HL-60 (cell line): Measurements from ENCODE around the gene RB1.

Experiments
- GABPA ChIP-seq: IDR thresholded peaks from 2 replicates; pipeline ENCODE4 v1.6.1; 2012; ENCODE audit warnings: low read depth
- POLR2AphosphoS5 ChIP-seq: IDR thresholded peaks from 2 replicates; pipeline ENCODE4 v1.6.1; 2012; ENCODE audit warnings: low read depth
- SPI1 ChIP-seq: IDR thresholded peaks from 2 replicates; pipeline ENCODE4 v1.6.1; 2012; ENCODE audit warnings: low read depth, mild to moderate bottlenecking, borderline replicate concordance
- TF ChIP-seq, protein P1 (sequence below): IDR thresholded peaks from one replicate; pipeline ENCODE4 v1.5.1; 2011; ENCODE audit warnings: low read length, control low read depth, inconsistent platforms; ENCODE audit not compliant: insufficient read depth

DNA sequence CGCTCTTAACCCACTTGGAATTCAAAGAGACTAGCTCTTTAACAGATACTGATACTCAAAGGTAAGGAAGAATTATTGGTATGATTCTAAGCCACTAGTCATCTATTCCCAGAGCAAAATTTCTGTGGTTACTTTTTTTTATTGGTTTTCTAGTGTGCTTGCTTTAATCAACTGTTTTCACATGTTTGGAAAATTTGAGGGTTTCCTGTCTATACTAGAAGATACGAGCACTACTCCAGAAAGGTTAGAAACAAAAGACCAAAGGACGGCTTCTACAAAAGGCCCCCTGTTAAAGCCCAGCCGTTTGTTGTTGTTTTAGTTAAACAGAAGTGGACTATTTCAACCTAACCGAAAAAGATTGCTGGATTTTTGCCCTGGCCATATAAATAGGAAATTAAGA, 127.9 kb downstream of the RB1 start:
- no peak for TF ChIP-seq POLR2AphosphoS5
- TF ChIP-seq, protein P1, sequence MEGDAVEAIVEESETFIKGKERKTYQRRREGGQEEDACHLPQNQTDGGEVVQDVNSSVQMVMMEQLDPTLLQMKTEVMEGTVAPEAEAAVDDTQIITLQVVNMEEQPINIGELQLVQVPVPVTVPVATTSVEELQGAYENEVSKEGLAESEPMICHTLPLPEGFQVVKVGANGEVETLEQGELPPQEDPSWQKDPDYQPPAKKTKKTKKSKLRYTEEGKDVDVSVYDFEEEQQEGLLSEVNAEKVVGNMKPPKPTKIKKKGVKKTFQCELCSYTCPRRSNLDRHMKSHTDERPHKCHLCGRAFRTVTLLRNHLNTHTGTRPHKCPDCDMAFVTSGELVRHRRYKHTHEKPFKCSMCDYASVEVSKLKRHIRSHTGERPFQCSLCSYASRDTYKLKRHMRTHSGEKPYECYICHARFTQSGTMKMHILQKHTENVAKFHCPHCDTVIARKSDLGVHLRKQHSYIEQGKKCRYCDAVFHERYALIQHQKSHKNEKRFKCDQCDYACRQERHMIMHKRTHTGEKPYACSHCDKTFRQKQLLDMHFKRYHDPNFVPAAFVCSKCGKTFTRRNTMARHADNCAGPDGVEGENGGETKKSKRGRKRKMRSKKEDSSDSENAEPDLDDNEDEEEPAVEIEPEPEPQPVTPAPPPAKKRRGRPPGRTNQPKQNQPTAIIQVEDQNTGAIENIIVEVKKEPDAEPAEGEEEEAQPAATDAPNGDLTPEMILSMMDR: no peak
- TF ChIP-seq GABPA: no peak
- TF ChIP-seq SPI1: no peak
